Measurements from ENCODE around the gene ALOXE3.

- TF ChIP-seq, protein P1, sequence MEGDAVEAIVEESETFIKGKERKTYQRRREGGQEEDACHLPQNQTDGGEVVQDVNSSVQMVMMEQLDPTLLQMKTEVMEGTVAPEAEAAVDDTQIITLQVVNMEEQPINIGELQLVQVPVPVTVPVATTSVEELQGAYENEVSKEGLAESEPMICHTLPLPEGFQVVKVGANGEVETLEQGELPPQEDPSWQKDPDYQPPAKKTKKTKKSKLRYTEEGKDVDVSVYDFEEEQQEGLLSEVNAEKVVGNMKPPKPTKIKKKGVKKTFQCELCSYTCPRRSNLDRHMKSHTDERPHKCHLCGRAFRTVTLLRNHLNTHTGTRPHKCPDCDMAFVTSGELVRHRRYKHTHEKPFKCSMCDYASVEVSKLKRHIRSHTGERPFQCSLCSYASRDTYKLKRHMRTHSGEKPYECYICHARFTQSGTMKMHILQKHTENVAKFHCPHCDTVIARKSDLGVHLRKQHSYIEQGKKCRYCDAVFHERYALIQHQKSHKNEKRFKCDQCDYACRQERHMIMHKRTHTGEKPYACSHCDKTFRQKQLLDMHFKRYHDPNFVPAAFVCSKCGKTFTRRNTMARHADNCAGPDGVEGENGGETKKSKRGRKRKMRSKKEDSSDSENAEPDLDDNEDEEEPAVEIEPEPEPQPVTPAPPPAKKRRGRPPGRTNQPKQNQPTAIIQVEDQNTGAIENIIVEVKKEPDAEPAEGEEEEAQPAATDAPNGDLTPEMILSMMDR (IDR thresholded peaks at IDR 0.05; ENCODE audit: borderline replicate concordance, extremely low read depth, low read length, poor library complexity, severe bottlenecking), result no peak
- no peak for TF ChIP-seq EZH2 (IDR thresholded peaks at IDR 0.05; ENCODE audit: borderline replicate concordance, low read depth, low read length, severe bottlenecking)
Observed at GRCh38 chr17:8154608-8155155, 36.4 kb upstream of the ALOXE3 start.

All from DND-41 (cell line).